Effector CD8-positive, alpha-beta T cell (primary cell): ENCODE results near the gene GPT2.

Experiments
- DNase-seq: peaks from one replicate; lab custom pipeline; 2025; lab: John Stamatoyannopoulos, UW
- total RNA-seq, 4 experiments: gene quantifications; one replicate each; lab custom pipeline; 2026; lab: John Stamatoyannopoulos, UW

Gene GPT2
- total RNA-seq = 2.4 to 77.4 (median 14.4) reads per million in 4 experiments

- peak; percentile 26 for DNase-seq
Observed at GRCh38 chr16:46883690-46884512, at the start of gene GPT2. TSS of gene GPT2 (plus strand) at chr16:46884362. CDS start at chr16:46884716, 354 bp downstream.

- DNase-seq = no peak
Observed at GRCh38 chr16:46836534-46837530, 47.3 kb upstream of the GPT2 start.

GRCh38 chr16:46839986-46840443 is 44.1 kb upstream of the GPT2 start:
- no peak for DNase-seq

GRCh38 chr16:46842192-46842895 is 41.8 kb upstream of the GPT2 start:
- no peak for DNase-seq

- DNase-seq = no peak
Observed at GRCh38 chr16:46843898-46844642, 40.1 kb upstream of the GPT2 start.

GRCh38 chr16:46844771-46845170 is 39.4 kb upstream of the GPT2 start:
- no peak for DNase-seq

- no peak for DNase-seq
Observed at GRCh38 chr16:46845952-46846351, 38.2 kb upstream of the GPT2 start.

- DNase-seq = no peak
Observed at GRCh38 chr16:46848768-46849764, 35.1 kb upstream of the GPT2 start.

- DNase-seq = no peak
Observed at GRCh38 chr16:46850619-46851555, 33.3 kb upstream of the GPT2 start.

- DNase-seq = no peak
Observed at GRCh38 chr16:46852130-46852529, 32.0 kb upstream of the GPT2 start.

GRCh38 chr16:46853713-46854443 is 30.3 kb upstream of the GPT2 start:
- DNase-seq = peak; percentile 5

- no peak for DNase-seq
Observed at GRCh38 chr16:46854846-46855245, 29.3 kb upstream of the GPT2 start.

- no peak for DNase-seq
Observed at GRCh38 chr16:46855389-46855788, 28.8 kb upstream of the GPT2 start.

GRCh38 chr16:46857368-46857945 is 26.7 kb upstream of the GPT2 start:
- no peak for DNase-seq

GRCh38 chr16:46858151-46858550 is 26.0 kb upstream of the GPT2 start:
- DNase-seq = no peak

GRCh38 chr16:46859719-46860152 is 24.4 kb upstream of the GPT2 start:
- DNase-seq = no peak
